Activated T-helper 2 cell treated with anti-CD3 and anti-CD28 coated beads, Interferon-gamma antibody, Interleukin-2, Interleukin-4, amounts not matched to agents 10 μg/mL and 5 μg/mL and 100 μg/mL, durations not matched to agents 14 hours and 24 hours and 36 hours (primary cell): ENCODE results near the gene CSDE1. TPM values are rescaled to one million over a fixed set of nuclear protein-coding genes. Genes with fewer than 3 reads are reported as not detected.
"Not testable (repeated sequence)": the region's sequence is repeated elsewhere in the genome, so short reads cannot be mapped to it uniquely, and the experiment has no call there.

ENCODE experiments used
- DNase-seq: peaks from one replicate; pipeline ENCODE4 v3.0.0; 2021; ENCODE audit warnings: low spot score
- H3K27ac Mint-ChIP-seq: one replicate; pipeline ENCODE4 v1.8.0; 2021; ENCODE audit warnings: mixed read lengths
- H3K27me3 Mint-ChIP-seq: one replicate; pipeline ENCODE4 v1.8.0; 2021; ENCODE audit warnings: low read depth, mixed read lengths
- H3K36me3 Mint-ChIP-seq: one replicate; pipeline ENCODE4 v1.8.0; 2021; ENCODE audit warnings: low read depth, mixed read lengths
- H3K4me1 Mint-ChIP-seq: one replicate; pipeline ENCODE4 v1.8.0; 2021; ENCODE audit warnings: low read depth, mixed read lengths
- H3K4me3 Mint-ChIP-seq: one replicate; pipeline ENCODE4 v1.8.0; 2021; ENCODE audit warnings: low read depth, mild to moderate bottlenecking, moderate library complexity, mixed read lengths
- H3K9me3 Mint-ChIP-seq: one replicate; pipeline ENCODE4 v1.8.0; 2021; ENCODE audit warnings: mixed read lengths
- intact Hi-C: fragments of 100-400 bp; cut with micrococcal nuclease; formaldehyde crosslinking; loops from one replicate; pipeline ENCODE4 v1.15.1; 2023
- total RNA-seq: library from RNA; stranded (reverse); gene quantifications from 2 replicates; pipeline ENCODE4 v1.2.3, GENCODE V29; 2022

Gene CSDE1
- 411 and 414 TPM in 2 replicates for total RNA-seq

DNA sequence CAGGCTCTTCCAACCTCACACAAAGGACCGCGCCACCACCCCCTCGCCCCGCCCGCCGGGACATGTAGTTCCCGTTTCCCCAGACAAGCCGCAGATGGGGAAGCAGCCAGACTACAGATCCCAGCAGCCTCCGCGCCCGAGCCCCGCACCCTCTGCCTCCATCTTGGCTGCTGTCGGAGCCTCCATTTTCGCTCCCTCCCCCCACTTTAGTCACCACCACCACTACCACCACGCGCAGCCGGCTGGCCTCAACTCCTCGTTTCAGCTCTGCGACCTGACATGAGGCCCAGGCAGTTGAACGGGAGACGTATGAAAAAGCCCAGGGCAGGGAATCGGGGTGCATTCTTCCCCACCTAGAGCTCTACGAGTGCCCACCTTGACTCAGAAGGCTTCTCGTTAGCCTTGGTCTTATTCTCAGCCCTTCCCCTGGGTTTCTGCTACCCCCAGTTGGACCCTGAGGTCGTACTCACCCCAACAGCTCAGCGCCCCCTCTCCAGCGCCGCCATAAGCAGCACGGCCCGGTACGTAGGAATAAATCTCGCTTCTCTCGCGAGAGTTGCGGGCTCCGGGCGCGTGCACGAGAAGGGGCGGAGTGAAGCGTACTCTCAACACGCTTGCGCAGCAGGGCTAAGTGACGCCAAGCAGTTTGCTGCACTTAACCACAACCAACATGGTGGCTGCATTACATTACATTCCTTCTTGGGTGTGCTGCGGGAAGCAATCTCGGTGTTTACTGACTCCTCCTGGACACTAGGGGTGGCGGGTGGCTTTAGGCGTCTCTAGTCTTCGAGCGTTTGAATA lies at the start of gene CSDE1:
Gene CSDE1 (minus strand): TSS at position 530 of the 801 bp plus-strand sequence. CDS start 18,094 bp downstream, outside the sequence.
- Mint-ChIP-seq H3K4me3 (peak within 1 kb of the TSS; percentile 97), H3K9me3 (peaks cover 8% of the 10 kb centered on the region), H3K27me3 (no peaks in the 10 kb centered on the region), H3K27ac (peak within 1 kb of the TSS; percentile 99), H3K36me3 (peaks cover 45% of the 10 kb centered on the region), H3K4me1 (peaks cover 53% of the 10 kb centered on the region)
- intact Hi-C loops, result loop anchor here (1.0 to 2.0 kb wide), 7 partner anchors 23 to 945 kb away; partner anchors contain the start of genes BCAS2, DENND2C, NRAS and RSBN1
- DNase-seq, result peak; percentile 96

DNA sequence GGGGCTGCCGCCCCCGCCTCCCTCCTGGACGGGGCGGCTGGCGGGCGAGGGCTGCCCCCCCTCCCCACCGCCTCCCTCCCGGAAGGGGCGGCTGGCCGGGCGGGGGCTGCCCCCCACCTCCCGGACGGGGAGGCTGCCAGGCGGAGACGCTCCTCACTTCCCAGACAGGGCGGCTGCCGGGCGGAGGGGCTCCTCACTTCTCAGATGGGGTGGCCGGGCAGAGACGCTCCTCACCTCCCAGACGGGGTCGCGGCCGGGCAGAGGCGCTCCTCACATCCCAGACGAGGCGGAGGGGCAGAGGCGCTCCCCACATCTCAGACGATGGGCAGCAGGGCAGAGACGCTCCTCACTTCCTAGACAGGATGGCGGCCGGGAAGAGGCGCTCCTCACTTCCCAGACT lies 46.7 kb upstream of the CSDE1 start:
- intact Hi-C loops, H3K4me1 Mint-ChIP-seq: not testable (repeated sequence)

DNA sequence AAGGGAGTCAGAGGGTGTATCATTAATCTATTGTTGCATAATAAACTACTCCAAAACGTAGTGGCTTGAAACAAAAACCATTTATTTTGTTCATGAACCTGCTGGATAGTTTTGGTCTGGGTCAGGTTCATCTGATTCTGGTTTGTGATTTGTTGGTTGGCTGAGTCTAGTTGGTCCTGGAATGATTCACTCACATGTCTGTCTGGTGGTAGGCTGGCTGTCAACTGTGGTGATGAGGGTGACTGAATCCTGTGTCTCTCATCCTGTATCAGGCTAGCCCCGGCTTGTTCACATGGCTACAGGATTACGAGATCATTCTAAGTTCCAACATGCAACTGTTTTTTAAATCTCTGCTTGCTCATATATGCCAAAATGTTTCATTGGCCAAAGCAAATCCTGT lies 45.2 kb upstream of the CSDE1 start:
- Mint-ChIP-seq H3K27ac (no peak overlapping the region), H3K4me1 (no peaks in the 10 kb centered on the region), H3K36me3 (no peaks in the 10 kb centered on the region), H3K4me3 (no peak overlapping the region), H3K9me3 (no peaks in the 10 kb centered on the region), H3K27me3 (peaks cover 10% of the 10 kb centered on the region)
- intact Hi-C loops, result no loop called here
- no peak for DNase-seq

More for the DNA sequence above, 46.7 kb upstream of the CSDE1 start:
- H3K27me3 Mint-ChIP-seq, H3K27ac Mint-ChIP-seq, H3K4me3 Mint-ChIP-seq, DNase-seq, H3K36me3 Mint-ChIP-seq, H3K9me3 Mint-ChIP-seq: not testable (repeated sequence)

DNA sequence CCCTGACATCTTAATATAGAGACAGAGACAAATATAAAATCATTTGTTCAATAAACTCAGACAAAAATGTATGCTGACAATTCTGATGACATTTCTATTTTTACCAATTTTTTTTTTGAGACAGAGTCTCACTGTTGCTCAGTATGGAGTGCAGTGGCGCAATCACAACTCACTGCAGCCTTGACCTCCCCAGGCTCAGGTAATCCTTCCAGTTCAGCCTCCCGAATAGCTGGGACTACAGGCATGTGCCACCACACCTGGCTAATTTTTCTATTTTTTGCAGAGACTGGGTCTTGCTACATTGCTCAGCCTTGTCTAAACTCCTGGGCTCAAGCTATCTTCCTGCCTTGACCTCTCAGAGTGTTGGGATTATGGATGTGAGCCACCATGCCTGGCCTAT lies 36.3 kb upstream of the CSDE1 start:
- Mint-ChIP-seq H3K4me3 (no peak overlapping the region), H3K4me1 (no peaks in the 10 kb centered on the region), H3K27me3 (peaks cover 18% of the 10 kb centered on the region), H3K9me3 (no peaks in the 10 kb centered on the region), H3K36me3 (no peaks in the 10 kb centered on the region), H3K27ac (no peak overlapping the region)
- intact Hi-C loops, result no loop called here
- no peak for DNase-seq

- H3K4me3 Mint-ChIP-seq, H3K36me3 Mint-ChIP-seq, H3K27ac Mint-ChIP-seq, DNase-seq, intact Hi-C loops, H3K4me1 Mint-ChIP-seq: not testable (repeated sequence)
- peaks cover 30% of the 10 kb centered on the region for H3K27me3 Mint-ChIP-seq
- peaks cover 17% of the 10 kb centered on the region for H3K9me3 Mint-ChIP-seq
Measured at GRCh38 chr1:114790581-114790980, 32.8 kb upstream of the CSDE1 start.

GRCh38 chr1:114786440-114786839 lies 28.7 kb upstream of the CSDE1 start:
- intact Hi-C loops, H3K27ac Mint-ChIP-seq, H3K4me3 Mint-ChIP-seq, H3K4me1 Mint-ChIP-seq, H3K36me3 Mint-ChIP-seq, DNase-seq: not testable (repeated sequence)
- Mint-ChIP-seq H3K27me3 (peaks cover 34% of the 10 kb centered on the region), H3K9me3 (peaks cover 17% of the 10 kb centered on the region)

DNA sequence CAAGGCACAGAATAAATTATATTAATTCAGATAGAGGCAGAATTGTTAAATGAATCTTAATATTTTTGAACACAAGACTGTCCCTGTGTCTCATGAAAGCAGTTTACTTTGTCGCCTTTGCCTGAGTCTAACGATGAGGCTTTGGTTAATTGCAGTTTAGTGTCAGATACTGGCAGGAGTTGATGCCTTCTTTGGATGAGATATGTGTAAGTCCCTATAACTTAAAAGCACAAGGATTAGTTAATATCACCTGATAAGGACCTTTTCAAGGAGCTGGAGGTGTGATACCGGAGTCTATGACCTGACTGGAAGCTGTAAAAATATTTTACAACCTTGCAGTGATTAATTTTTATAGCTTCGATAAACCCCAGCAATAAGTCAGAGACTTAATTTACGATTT lies 24.7 kb upstream of the CSDE1 start:
- no peak overlapping the region for H3K27ac Mint-ChIP-seq
- intact Hi-C loops, result no loop called here
- peaks cover 20% of the 10 kb centered on the region for H3K27me3 Mint-ChIP-seq
- DNase-seq, result no peak
- H3K36me3 Mint-ChIP-seq, result peaks cover 19% of the 10 kb centered on the region
- no peak overlapping the region for H3K4me3 Mint-ChIP-seq
- H3K9me3 Mint-ChIP-seq, result peaks cover 15% of the 10 kb centered on the region
- peaks cover 21% of the 10 kb centered on the region for H3K4me1 Mint-ChIP-seq

- Mint-ChIP-seq H3K4me3 (peak within 1 kb of the TSS; percentile 99), H3K36me3 (peaks cover 36% of the 10 kb centered on the region), H3K4me1 (peaks cover 21% of the 10 kb centered on the region), H3K9me3 (no peaks in the 10 kb centered on the region), H3K27me3 (peaks cover 6% of the 10 kb centered on the region), H3K27ac (peak within 1 kb of the TSS; percentile 98)
- intact Hi-C loops, result loop anchor here (1.0 kb wide), 3 partner anchors 22 to 199 kb away; partner anchors contain the start of genes BCAS2 and NRAS
- peak; percentile 93 for DNase-seq
Measured at GRCh38 chr1:114780344-114781226, 22.8 kb upstream of the CSDE1 start, which contains the start of gene SIKE1. SIKE1 (minus strand) TSS chr1:114780685; CDS start chr1:114780607, 78 bp downstream.

DNA sequence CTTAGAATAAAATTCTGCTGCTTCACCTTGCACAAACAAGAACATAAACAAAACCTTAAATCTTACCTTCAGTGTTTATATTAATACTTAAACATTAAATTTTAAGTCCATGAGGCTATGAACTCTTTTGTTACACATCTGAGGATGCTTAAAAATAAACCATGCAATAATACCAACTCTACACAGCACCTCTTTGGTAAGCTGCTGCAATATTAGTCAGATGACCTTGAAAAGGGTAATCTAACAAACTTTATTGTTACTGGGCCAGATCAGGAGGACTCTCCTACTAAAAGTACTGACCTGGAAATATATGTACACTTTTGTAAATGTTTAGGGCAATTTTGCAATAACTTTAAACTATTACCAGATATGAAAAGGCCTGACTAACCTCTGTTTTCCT lies 21.9 kb upstream of the CSDE1 start:
- Mint-ChIP-seq H3K4me3 (peak overlapping the region; percentile 99), H3K4me1 (peaks cover 21% of the 10 kb centered on the region), H3K9me3 (no peaks in the 10 kb centered on the region), H3K27me3 (peaks cover 5% of the 10 kb centered on the region), H3K36me3 (peaks cover 43% of the 10 kb centered on the region), H3K27ac (peak overlapping the region; percentile 98)
- intact Hi-C loops, result loop anchor here (1.0 kb wide), 3 partner anchors 21 to 198 kb away; partner anchors contain the start of genes BCAS2 and NRAS
- no peak for DNase-seq

GRCh38 chr1:114776726-114777125 lies 18.9 kb upstream of the CSDE1 start:
- H3K9me3 Mint-ChIP-seq, H3K27ac Mint-ChIP-seq, intact Hi-C loops, H3K27me3 Mint-ChIP-seq, H3K4me3 Mint-ChIP-seq, DNase-seq: not testable (repeated sequence)
- Mint-ChIP-seq H3K4me1 (peaks cover 21% of the 10 kb centered on the region), H3K36me3 (peaks cover 67% of the 10 kb centered on the region)

GRCh38 chr1:114771992-114772391 lies 14.2 kb upstream of the CSDE1 start:
- Mint-ChIP-seq H3K36me3 (peaks cover 53% of the 10 kb centered on the region), H3K4me1 (no peaks in the 10 kb centered on the region), H3K4me3 (no peak overlapping the region), H3K27me3 (no peaks in the 10 kb centered on the region), H3K9me3 (no peaks in the 10 kb centered on the region), H3K27ac (no peak overlapping the region)
- intact Hi-C loops, result no loop called here
- DNase-seq, result no peak

DNA sequence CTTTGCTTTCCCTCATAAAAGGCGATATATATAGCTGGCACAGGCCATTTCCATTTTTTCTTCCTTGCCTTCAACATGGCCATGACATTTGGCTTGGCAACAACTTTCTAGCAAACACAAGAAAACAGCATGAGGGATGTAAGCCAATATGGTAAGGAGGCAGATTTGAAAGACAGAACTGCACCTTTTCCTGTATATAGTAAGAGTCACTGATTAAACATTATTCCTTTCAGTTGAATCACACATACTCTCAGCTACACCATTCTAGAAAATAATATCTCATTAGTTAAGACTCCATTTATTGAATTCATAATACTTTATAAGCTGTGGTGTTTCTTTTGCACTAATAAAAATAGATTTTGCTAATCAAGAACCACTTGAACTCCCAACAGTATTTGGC lies 13.2 kb upstream of the CSDE1 start:
- H3K4me3 Mint-ChIP-seq, result no peak overlapping the region
- intact Hi-C loops, result no loop called here
- no peak overlapping the region for H3K27ac Mint-ChIP-seq
- H3K27me3 Mint-ChIP-seq, result no peaks in the 10 kb centered on the region
- H3K36me3 Mint-ChIP-seq, result peaks cover 43% of the 10 kb centered on the region
- no peak for DNase-seq
- no peaks in the 10 kb centered on the region for H3K9me3 Mint-ChIP-seq
- no peaks in the 10 kb centered on the region for H3K4me1 Mint-ChIP-seq
